NT2/D1 (cell line): ENCODE measurements around the gene DNAH5.

Source experiments
- YY1 ChIP-seq: IDR thresholded peaks from 2 replicates; pipeline ENCODE4 v1.6.1; 2011; ENCODE audit not compliant: insufficient read length, insufficient read depth
- ZNF274 ChIP-seq: IDR thresholded peaks from 2 replicates; pipeline ENCODE4 v1.6.1; 2011; ENCODE audit warnings: mild to moderate bottlenecking, low read depth, low read length

- no peak for TF ChIP-seq YY1
- TF ChIP-seq ZNF274, result no peak
Observed at GRCh38 chr5:13649656-13650055, 294.8 kb downstream of the DNAH5 start.
